GM12878 (cell line): Measurements from ENCODE around the gene MTMR1. TPM values are rescaled to one million over a fixed set of nuclear protein-coding genes. Genes with fewer than 3 reads are reported as not detected.

Experiments used
- ATAC-seq: fragments of 200-7000 bp; cut with Tn5 transposase; 3 replicates; pipeline ENCODE4 v1.9.1; 2020; ENCODE audit warnings: mild to moderate bottlenecking, moderate library complexity
- BruUV-seq: library from RNA; stranded (reverse); fragments of 400-500 nt; replicated peaks from 2 replicates; lab custom pipeline; 2021; lab: Mats Ljungman, UMichigan
- CTCF ChIA-PET: fragments of 300-600 bp; sonication (Branson Sonifier 250); formaldehyde crosslinking; extraction: SDS; loops from one replicate; lab custom pipeline; 2021; ENCODE audit warnings: inconsistent platforms; lab: Yijun Ruan, JAX
- POLR2A ChIA-PET: fragments of 350-600 bp; formaldehyde crosslinking; extraction: SDS; loops from one replicate; lab custom pipeline; 2021; ENCODE audit warnings: inconsistent platforms; lab: Charles Lee
- RAD21 ChIA-PET: fragments of 300-600 bp; sonication (Branson Sonifier 250); formaldehyde crosslinking; loops from one replicate; lab custom pipeline; 2023; ENCODE audit warnings: antibody characterized with exemption; ENCODE audit not compliant: unreplicated experiment; lab: Charles Lee
- SMC1A ChIA-PET: fragments of 300-600 bp; sonication (Branson Sonifier 250); formaldehyde crosslinking; loops from one replicate; lab custom pipeline; 2023; ENCODE audit not compliant: unreplicated experiment, uncharacterized antibody; lab: Charles Lee
- DNase-seq: peaks from one replicate; pipeline ENCODE4 v3.0.0-alpha.2; 2011; ENCODE audit warnings: low read depth, low spot score
- FAIRE-seq: peaks from 3 replicates; lab custom pipeline; 2011; peaks lifted over from hg19 to GRCh38; lab: Jason Lieb, UNC
- H2AFZ ChIP-seq: 2 replicates; pipeline ENCODE4 v1.6.0; 2011; ENCODE audit warnings: low read depth, low read length, control low read depth; ENCODE audit not compliant: control insufficient read depth
- H3K27ac ChIP-seq: 2 replicates; pipeline ENCODE4 v1.5.1; 2011; ENCODE audit warnings: control low read depth; ENCODE audit not compliant: control insufficient read depth, insufficient read depth
- H3K27me3 ChIP-seq, 2 experiments: replicated peaks in 1 of 2; 2 replicates each; pipeline versions ENCODE4 v1.6.0 to v1.6.1; 2011; ENCODE audit warnings: low read length in 1 of 2; ENCODE audit not compliant: control insufficient read depth in 2 of 2, insufficient read depth in 2 of 2
- H3K36me3 ChIP-seq, 2 experiments: 2 replicates each; pipeline ENCODE4 v1.5.1; 2011; ENCODE audit warnings: low read length in 1 of 2; ENCODE audit not compliant: control insufficient read depth in 2 of 2, insufficient read depth in 2 of 2
- H3K4me1 ChIP-seq: 2 replicates; pipeline ENCODE4 v1.6.1; 2011; ENCODE audit warnings: mild to moderate bottlenecking, low read length, moderate library complexity, mixed read lengths; ENCODE audit not compliant: control insufficient read depth, insufficient read depth
- H3K4me2 ChIP-seq: 2 replicates; pipeline ENCODE4 v1.6.0; 2011; ENCODE audit warnings: control low read depth; ENCODE audit not compliant: control insufficient read depth, insufficient read depth
- H3K4me3 ChIP-seq: fragments of 200-600 bp; sonication (generic); 2 replicates; pipeline ENCODE4 v1.5.1; 2016
- H3K79me2 ChIP-seq: 2 replicates; pipeline ENCODE4 v1.6.0; 2011; ENCODE audit warnings: low read length; ENCODE audit not compliant: control insufficient read depth, insufficient read depth
- H3K9ac ChIP-seq: 2 replicates; pipeline ENCODE4 v1.8.0; 2011; ENCODE audit warnings: low read length, control low read depth, mixed read lengths; ENCODE audit not compliant: control insufficient read depth, insufficient read depth
- H3K9me3 ChIP-seq: replicated peaks from 3 replicates; pipeline ENCODE4 v1.5.1; 2011; ENCODE audit warnings: mild to moderate bottlenecking, low read length; ENCODE audit not compliant: control insufficient read depth, insufficient read depth
- H4K20me1 ChIP-seq: 2 replicates; pipeline ENCODE4 v1.6.0; 2011; ENCODE audit not compliant: control insufficient read depth, insufficient read depth
- JUND ChIP-seq: IDR thresholded peaks from 2 replicates; pipeline ENCODE4 v1.6.1; 2012; ENCODE audit warnings: low read depth, mild to moderate bottlenecking, low read length, improper control_type of control experiment, moderate library complexity
- KDM1A ChIP-seq: fragments of 200-600 bp; sonication (generic); IDR thresholded peaks from 2 replicates; pipeline ENCODE4 v1.6.1; 2016; ENCODE audit warnings: borderline replicate concordance
- SMAD5 ChIP-seq: IDR thresholded peaks from 2 replicates; pipeline ENCODE4 v1.6.1; 2016; ENCODE audit warnings: antibody characterized with exemption, low read depth
- STAT1 ChIP-seq: fragments of 450-650 bp; conservative IDR thresholded peaks from 2 replicates; pipeline ENCODE4 v1.6.1; 2014; ENCODE audit warnings: antibody characterized with exemption, mild to moderate bottlenecking
- SUZ12 ChIP-seq: fragments of 200-600 bp; sonication (generic); IDR thresholded peaks from one replicate; pipeline ENCODE4 v1.6.1; 2018; ENCODE audit warnings: antibody characterized with exemption, mild to moderate bottlenecking; ENCODE audit not compliant: unreplicated experiment
- WGBS: methylation state at CpG from one replicate; pipeline ENCODE4 v1.1.6; 2016; ENCODE audit warnings: low lambda C conversion rate; ENCODE audit not compliant: insufficient replicate concordance, insufficient coverage; ENCODE audit errors: missing lambda C conversion rate; 5-methylcytosine and 5-hydroxymethylcytosine counted together
- in situ Hi-C: fragments of 300-500 bp; cut with MboI; formaldehyde crosslinking; loops from 9 replicates; pipeline ENCODE4 v1.14.3; 2018; ENCODE audit warnings: mixed read lengths
- intact Hi-C: fragments of 100-400 bp; cut with micrococcal nuclease; formaldehyde crosslinking; loops from one replicate; pipeline ENCODE4 v1.14.2; 2022; ENCODE audit not compliant: unreplicated experiment
- polyA plus RNA-seq, 11 experiments: library from polyadenylated mRNA; depleted of rRNA in 4 of 11; unstranded in 6 of 11; stranded (reverse) in 5 of 11; fragments of >200 nt; fragmentation: Nextera tagmentation in 4 of 11; fragmentation: Illumina TruSeq in 1 of 11; extraction: Ambion mirVana in 4 of 11; extraction: Trizol in 1 of 11; gene quantifications; 1 replicate in 1 of 11; 2 replicates in 10 of 11; pipeline versions ENCODE4 v1.2.1 to v1.2.3, GENCODE V29; 2011 to 2016; ENCODE audit warnings: inconsistent platforms in 2 of 11, missing spikeins in 2 of 11, low read depth in 1 of 11
- total RNA-seq, 4 experiments: library from RNA; depleted of rRNA in 3 of 4; stranded (reverse); fragments of >200 nt in 3 of 4; fragmentation: Illumina TruSeq in 1 of 4; extraction: Trizol in 1 of 4; gene quantifications; 2 replicates each; pipeline versions ENCODE4 v1.2.1 to v1.2.3, GENCODE V29; 2013 to 2021
- TF ChIP-seq, protein P1 (sequence below): fragments of 450-650 bp; conservative IDR thresholded peaks from 2 replicates; pipeline ENCODE4 v1.6.1; 2017; ENCODE audit warnings: mild to moderate bottlenecking, moderate library complexity
- TF ChIP-seq, protein P2 (sequence below), 3 experiments: IDR thresholded peaks in 2 of 3; conservative IDR thresholded peaks in 1 of 3; 2 replicates each; pipeline ENCODE4 v1.5.1; 2011; ENCODE audit warnings: low read depth in 3 of 3, low read length in 3 of 3, mild to moderate bottlenecking in 3 of 3, control low read depth in 2 of 3, moderate library complexity in 2 of 3, inconsistent platforms in 1 of 3, mixed read lengths in 1 of 3; ENCODE audit not compliant: control insufficient read depth in 2 of 3, insufficient read depth in 1 of 3; ENCODE audit errors: extremely low read depth in 1 of 3
- TF ChIP-seq, protein P3 (sequence below): IDR thresholded peaks from 2 replicates; pipeline ENCODE4 v1.6.1; 2011; ENCODE audit warnings: mild to moderate bottlenecking, low read depth, low read length, moderate library complexity; ENCODE audit not compliant: insufficient replicate concordance
- TF ChIP-seq, protein P4 (sequence below): IDR thresholded peaks from 2 replicates; pipeline ENCODE4 v1.6.1; 2011; ENCODE audit warnings: borderline replicate concordance, low read depth, mild to moderate bottlenecking, moderate library complexity, low read length; ENCODE audit not compliant: insufficient read depth, poor library complexity, severe bottlenecking
- TF ChIP-seq, protein P5 (sequence below): fragments of 450-650 bp; IDR thresholded peaks from 2 replicates; pipeline ENCODE4 v1.6.1; 2017; ENCODE audit warnings: mild to moderate bottlenecking, moderate library complexity

The MTMR1 gene
- total and polyA plus RNA-seq, 10 of the 15 experiments (the other 5 are each of a cell fraction or from before 2014, with no cell fraction given) = 1.2 to 32.2 (median 22.9) TPM

DNA sequence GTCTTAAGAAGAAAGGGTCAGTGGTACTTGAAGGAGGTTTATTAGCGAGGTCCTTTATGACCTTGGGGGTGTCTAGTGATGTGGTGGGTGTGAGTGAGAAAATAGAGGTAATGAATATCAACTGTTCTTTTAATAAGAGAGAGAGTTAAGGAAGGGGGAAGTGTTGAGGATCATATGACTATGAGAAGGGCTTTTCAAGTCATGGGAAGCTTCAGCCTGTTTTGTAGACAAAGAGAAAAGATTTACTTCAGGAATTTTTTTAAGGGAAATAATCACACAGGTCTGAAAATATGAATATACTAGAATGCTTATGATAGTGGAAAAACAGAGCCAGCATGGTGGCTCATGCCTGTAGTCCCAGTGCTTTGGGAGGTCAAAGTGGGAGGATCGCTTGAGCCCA lies 41.3 kb upstream of the MTMR1 start:
- 66% methylated on average over 2 of the region's 2 CpGs for WGBS

More for the DNA sequence above, 41.3 kb upstream of the MTMR1 start:
- Histone ChIP-seq H3K27ac (no peak overlapping the region), H3K36me3 (no peaks in the 10 kb centered on the region; a peak in 1 of 4 replicates), H3K4me2 (no peak overlapping the region), H3K4me3 (no peak overlapping the region), H3K9me3 (no peaks in the 10 kb centered on the region; the same call in 2 of the 3 replicates), H4K20me1 (no peaks in the 10 kb centered on the region), H2AFZ (no peak overlapping the region), H3K27me3 (no peaks in the 10 kb centered on the region), H3K9ac (no peak overlapping the region), H3K4me1 (no peaks in the 10 kb centered on the region), H3K79me2 (no peaks in the 10 kb centered on the region)
- no TSS peak for BruUV-seq
- TF ChIP-seq STAT1 (no peak), JUND (no peak), KDM1A (no peak), SMAD5 (no peak), SUZ12 (no peak)
- TF ChIP-seq, protein P1, sequence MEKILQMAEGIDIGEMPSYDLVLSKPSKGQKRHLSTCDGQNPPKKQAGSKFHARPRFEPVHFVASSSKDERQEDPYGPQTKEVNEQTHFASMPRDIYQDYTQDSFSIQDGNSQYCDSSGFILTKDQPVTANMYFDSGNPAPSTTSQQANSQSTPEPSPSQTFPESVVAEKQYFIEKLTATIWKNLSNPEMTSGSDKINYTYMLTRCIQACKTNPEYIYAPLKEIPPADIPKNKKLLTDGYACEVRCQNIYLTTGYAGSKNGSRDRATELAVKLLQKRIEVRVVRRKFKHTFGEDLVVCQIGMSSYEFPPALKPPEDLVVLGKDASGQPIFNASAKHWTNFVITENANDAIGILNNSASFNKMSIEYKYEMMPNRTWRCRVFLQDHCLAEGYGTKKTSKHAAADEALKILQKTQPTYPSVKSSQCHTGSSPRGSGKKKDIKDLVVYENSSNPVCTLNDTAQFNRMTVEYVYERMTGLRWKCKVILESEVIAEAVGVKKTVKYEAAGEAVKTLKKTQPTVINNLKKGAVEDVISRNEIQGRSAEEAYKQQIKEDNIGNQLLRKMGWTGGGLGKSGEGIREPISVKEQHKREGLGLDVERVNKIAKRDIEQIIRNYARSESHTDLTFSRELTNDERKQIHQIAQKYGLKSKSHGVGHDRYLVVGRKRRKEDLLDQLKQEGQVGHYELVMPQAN = no peak
- TF ChIP-seq, protein P2, sequence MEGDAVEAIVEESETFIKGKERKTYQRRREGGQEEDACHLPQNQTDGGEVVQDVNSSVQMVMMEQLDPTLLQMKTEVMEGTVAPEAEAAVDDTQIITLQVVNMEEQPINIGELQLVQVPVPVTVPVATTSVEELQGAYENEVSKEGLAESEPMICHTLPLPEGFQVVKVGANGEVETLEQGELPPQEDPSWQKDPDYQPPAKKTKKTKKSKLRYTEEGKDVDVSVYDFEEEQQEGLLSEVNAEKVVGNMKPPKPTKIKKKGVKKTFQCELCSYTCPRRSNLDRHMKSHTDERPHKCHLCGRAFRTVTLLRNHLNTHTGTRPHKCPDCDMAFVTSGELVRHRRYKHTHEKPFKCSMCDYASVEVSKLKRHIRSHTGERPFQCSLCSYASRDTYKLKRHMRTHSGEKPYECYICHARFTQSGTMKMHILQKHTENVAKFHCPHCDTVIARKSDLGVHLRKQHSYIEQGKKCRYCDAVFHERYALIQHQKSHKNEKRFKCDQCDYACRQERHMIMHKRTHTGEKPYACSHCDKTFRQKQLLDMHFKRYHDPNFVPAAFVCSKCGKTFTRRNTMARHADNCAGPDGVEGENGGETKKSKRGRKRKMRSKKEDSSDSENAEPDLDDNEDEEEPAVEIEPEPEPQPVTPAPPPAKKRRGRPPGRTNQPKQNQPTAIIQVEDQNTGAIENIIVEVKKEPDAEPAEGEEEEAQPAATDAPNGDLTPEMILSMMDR (IDR thresholded peaks at IDR 0.05 in 2 of 3, conservative IDR thresholded peaks at IDR 0.05 in 1 of 3; ENCODE audit: control insufficient read depth in 2 of 3, extremely low read depth in 1 of 3, insufficient read depth in 1 of 3, low read depth in 3 of 3, low read length in 3 of 3) = no peak
- TF ChIP-seq, protein P3, sequence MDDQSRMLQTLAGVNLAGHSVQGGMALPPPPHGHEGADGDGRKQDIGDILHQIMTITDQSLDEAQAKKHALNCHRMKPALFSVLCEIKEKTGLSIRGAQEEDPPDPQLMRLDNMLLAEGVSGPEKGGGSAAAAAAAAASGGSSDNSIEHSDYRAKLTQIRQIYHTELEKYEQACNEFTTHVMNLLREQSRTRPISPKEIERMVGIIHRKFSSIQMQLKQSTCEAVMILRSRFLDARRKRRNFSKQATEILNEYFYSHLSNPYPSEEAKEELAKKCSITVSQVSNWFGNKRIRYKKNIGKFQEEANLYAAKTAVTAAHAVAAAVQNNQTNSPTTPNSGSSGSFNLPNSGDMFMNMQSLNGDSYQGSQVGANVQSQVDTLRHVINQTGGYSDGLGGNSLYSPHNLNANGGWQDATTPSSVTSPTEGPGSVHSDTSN = no peak
- TF ChIP-seq, protein P4, sequence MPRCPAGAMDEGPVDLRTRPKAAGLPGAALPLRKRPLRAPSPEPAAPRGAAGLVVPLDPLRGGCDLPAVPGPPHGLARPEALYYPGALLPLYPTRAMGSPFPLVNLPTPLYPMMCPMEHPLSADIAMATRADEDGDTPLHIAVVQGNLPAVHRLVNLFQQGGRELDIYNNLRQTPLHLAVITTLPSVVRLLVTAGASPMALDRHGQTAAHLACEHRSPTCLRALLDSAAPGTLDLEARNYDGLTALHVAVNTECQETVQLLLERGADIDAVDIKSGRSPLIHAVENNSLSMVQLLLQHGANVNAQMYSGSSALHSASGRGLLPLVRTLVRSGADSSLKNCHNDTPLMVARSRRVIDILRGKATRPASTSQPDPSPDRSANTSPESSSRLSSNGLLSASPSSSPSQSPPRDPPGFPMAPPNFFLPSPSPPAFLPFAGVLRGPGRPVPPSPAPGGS = no peak
- TF ChIP-seq, protein P5, sequence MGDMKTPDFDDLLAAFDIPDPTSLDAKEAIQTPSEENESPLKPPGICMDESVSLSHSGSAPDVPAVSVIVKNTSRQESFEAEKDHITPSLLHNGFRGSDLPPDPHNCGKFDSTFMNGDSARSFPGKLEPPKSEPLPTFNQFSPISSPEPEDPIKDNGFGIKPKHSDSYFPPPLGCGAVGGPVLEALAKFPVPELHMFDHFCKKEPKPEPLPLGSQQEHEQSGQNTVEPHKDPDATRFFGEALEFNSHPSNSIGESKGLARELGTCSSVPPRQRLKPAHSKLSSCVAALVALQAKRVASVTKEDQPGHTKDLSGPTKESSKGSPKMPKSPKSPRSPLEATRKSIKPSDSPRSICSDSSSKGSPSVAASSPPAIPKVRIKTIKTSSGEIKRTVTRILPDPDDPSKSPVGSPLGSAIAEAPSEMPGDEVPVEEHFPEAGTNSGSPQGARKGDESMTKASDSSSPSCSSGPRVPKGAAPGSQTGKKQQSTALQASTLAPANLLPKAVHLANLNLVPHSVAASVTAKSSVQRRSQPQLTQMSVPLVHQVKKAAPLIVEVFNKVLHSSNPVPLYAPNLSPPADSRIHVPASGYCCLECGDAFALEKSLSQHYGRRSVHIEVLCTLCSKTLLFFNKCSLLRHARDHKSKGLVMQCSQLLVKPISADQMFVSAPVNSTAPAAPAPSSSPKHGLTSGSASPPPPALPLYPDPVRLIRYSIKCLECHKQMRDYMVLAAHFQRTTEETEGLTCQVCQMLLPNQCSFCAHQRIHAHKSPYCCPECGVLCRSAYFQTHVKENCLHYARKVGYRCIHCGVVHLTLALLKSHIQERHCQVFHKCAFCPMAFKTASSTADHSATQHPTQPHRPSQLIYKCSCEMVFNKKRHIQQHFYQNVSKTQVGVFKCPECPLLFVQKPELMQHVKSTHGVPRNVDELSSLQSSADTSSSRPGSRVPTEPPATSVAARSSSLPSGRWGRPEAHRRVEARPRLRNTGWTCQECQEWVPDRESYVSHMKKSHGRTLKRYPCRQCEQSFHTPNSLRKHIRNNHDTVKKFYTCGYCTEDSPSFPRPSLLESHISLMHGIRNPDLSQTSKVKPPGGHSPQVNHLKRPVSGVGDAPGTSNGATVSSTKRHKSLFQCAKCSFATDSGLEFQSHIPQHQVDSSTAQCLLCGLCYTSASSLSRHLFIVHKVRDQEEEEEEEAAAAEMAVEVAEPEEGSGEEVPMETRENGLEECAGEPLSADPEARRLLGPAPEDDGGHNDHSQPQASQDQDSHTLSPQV = no peak
- no peak for FAIRE-seq
- DNase-seq = no peak
- in situ Hi-C loops (no loop called here), intact Hi-C loops (no loop called here)
- ChIA-PET RAD21 (no interaction called here), SMC1A (no interaction called here), CTCF (no interaction called here), POLR2A (no interaction called here)
- ATAC-seq = no peak
